HCT116 (cell line): Measurements from ENCODE around the gene RPS29. TPM values are rescaled to one million over a fixed set of nuclear protein-coding genes. Genes with fewer than 3 reads are reported as not detected.

Experiments used
- ATAC-seq: fragments of 200-7000 bp; cut with Tn5 transposase; 2 replicates; pipeline ENCODE4 v1.9.1; 2020; ENCODE audit warnings: mild to moderate bottlenecking, moderate library complexity
- Bru-seq: library from RNA; stranded (reverse); fragments of 400-500 nt; gene quantifications from one replicate; lab custom pipeline; 2021; lab: Mats Ljungman, UMichigan
- BruChase-seq, 2 experiments: library from RNA; stranded (reverse); fragments of 400-500 nt; gene quantifications; one replicate each; lab custom pipeline; 2021; lab: Mats Ljungman, UMichigan
- BruUV-seq: library from RNA; stranded (reverse); fragments of 400-500 nt; replicated peaks from 2 replicates; lab custom pipeline; 2021; lab: Mats Ljungman, UMichigan
- CTCF ChIA-PET: fragments of 300-600 bp; sonication (Branson Sonifier 250); formaldehyde crosslinking; loops from one replicate; lab custom pipeline; 2021; ENCODE audit warnings: antibody characterized with exemption; lab: Charles Lee
- POLR2A ChIA-PET: fragments of 300-600, 350-600 bp; sonication (Branson Sonifier 250); formaldehyde crosslinking; loops from one replicate; lab custom pipeline; 2021; ENCODE audit warnings: antibody characterized with exemption; lab: Charles Lee
- RAD21 ChIA-PET, 2 experiments: fragments of 300-600 bp; sonication (Branson Sonifier 250); formaldehyde crosslinking; loops; one replicate each; lab custom pipeline; 2023; ENCODE audit warnings: low total read pairs in 2 of 2; ENCODE audit not compliant: uncharacterized antibody in 2 of 2, unreplicated experiment in 2 of 2, low non-redundant PET in 1 of 2; lab: Charles Lee
- DNase-seq: peaks from one replicate; pipeline ENCODE4 v3.0.0-alpha.2; 2010; ENCODE audit warnings: low read depth, low spot score
- H2AFZ ChIP-seq: fragments of 200-600 bp; shearing (Covaris generic), sonication (generic); 2 replicates; pipeline ENCODE4 v1.6.1; 2017; ENCODE audit warnings: low read depth, mixed run types, mixed read lengths, antibody characterized with exemption, low read length; ENCODE audit not compliant: poor library complexity, severe bottlenecking
- H3K27ac ChIP-seq: 2 replicates; pipeline ENCODE4 v1.5.1; 2012; ENCODE audit warnings: low read depth, low read length
- H3K27me3 ChIP-seq: fragments of 200-600 bp; sonication (generic); 2 replicates; pipeline ENCODE4 v1.6.1; 2016; ENCODE audit warnings: mixed run types, low read length, mixed read lengths; ENCODE audit not compliant: insufficient read depth
- H3K36me3 ChIP-seq, 2 experiments: fragments of 200-500 bp in 1 of 2; fragments of 200-600 bp in 1 of 2; sonication (Bioruptor generic) in 1 of 2; sonication (generic) in 1 of 2; 2 replicates each; pipeline versions ENCODE4 v1.5.1 to v1.6.1; 2014 to 2016; ENCODE audit warnings: low read length in 2 of 2, inconsistent platforms in 1 of 2, mixed read lengths in 1 of 2, mixed run types in 1 of 2; ENCODE audit not compliant: insufficient read depth in 2 of 2, control insufficient read depth in 1 of 2
- H3K4me1 ChIP-seq, 2 experiments: fragments of 200-600 bp in 1 of 2; sonication (generic) in 1 of 2; 2 replicates each; pipeline versions ENCODE4 v1.5.1 to v1.6.1; 2012 to 2017; ENCODE audit warnings: low read length in 2 of 2, inconsistent platforms in 1 of 2, mild to moderate bottlenecking in 1 of 2, mixed read lengths in 1 of 2, mixed run types in 1 of 2, moderate library complexity in 1 of 2; ENCODE audit not compliant: insufficient read depth in 2 of 2, control insufficient read depth in 1 of 2
- H3K4me2 ChIP-seq: fragments of 200-600 bp; sonication (generic); 2 replicates; pipeline ENCODE4 v1.6.1; 2017; ENCODE audit warnings: mixed run types, low read length, mixed read lengths
- H3K4me3 ChIP-seq, 2 experiments: fragments of 200-600 bp in 1 of 2; sonication (generic) in 1 of 2; replicated peaks in 1 of 2; 2 replicates each; pipeline ENCODE4 v1.5.1; 2011 to 2016; ENCODE audit warnings: low read length in 2 of 2, control low read depth in 1 of 2, low read depth in 1 of 2, mild to moderate bottlenecking in 1 of 2, mixed read lengths in 1 of 2, mixed run types in 1 of 2
- H3K79me2 ChIP-seq: fragments of 200-600 bp; sonication (generic); 2 replicates; pipeline ENCODE4 v1.6.1; 2017; ENCODE audit warnings: mild to moderate bottlenecking, mixed run types, low read length, moderate library complexity, mixed read lengths; ENCODE audit not compliant: insufficient read depth
- H3K9ac ChIP-seq: fragments of 200-600 bp; sonication (generic); 2 replicates; pipeline ENCODE4 v1.6.1; 2016; ENCODE audit warnings: low read length, mixed read lengths
- H3K9me2 ChIP-seq: fragments of 200-600 bp; sonication (generic), shearing (Covaris generic); 2 replicates; pipeline ENCODE4 v1.6.1; 2017; ENCODE audit warnings: mixed run types, mild to moderate bottlenecking, moderate library complexity; ENCODE audit not compliant: insufficient read depth
- H3K9me3 ChIP-seq, 2 experiments: fragments of 200-500 bp in 1 of 2; fragments of 200-600 bp in 1 of 2; sonication (Bioruptor generic) in 1 of 2; sonication (generic) in 1 of 2; 2 replicates each; pipeline ENCODE4 v1.6.1; 2014 to 2017; ENCODE audit warnings: low read length in 2 of 2, mixed read lengths in 2 of 2, inconsistent platforms in 1 of 2, low read depth in 1 of 2, mild to moderate bottlenecking in 1 of 2, mixed run types in 1 of 2, moderate library complexity in 1 of 2; ENCODE audit not compliant: control insufficient read depth in 1 of 2, insufficient read depth in 1 of 2
- H4K20me1 ChIP-seq: fragments of 200-600 bp; sonication (generic), shearing (Covaris generic); 2 replicates; pipeline ENCODE4 v1.6.1; 2017; ENCODE audit warnings: mixed run types, mild to moderate bottlenecking, moderate library complexity; ENCODE audit not compliant: insufficient read depth
- CBX3 ChIP-seq: IDR thresholded peaks from 2 replicates; pipeline ENCODE4 v1.6.1; 2012; ENCODE audit warnings: low read depth
- CEBPB ChIP-seq: IDR thresholded peaks from 2 replicates; pipeline ENCODE4 v1.6.1; 2012; ENCODE audit warnings: low read depth
- FOSL1 ChIP-seq: IDR thresholded peaks from 2 replicates; pipeline ENCODE4 v1.6.1; 2012; ENCODE audit warnings: low read depth
- JUND ChIP-seq: IDR thresholded peaks from 2 replicates; pipeline ENCODE4 v1.6.1; 2012
- POLR2A ChIP-seq: IDR thresholded peaks from 2 replicates; pipeline ENCODE4 v1.7.0; 2011; ENCODE audit warnings: borderline replicate concordance; ENCODE audit not compliant: insufficient read depth, insufficient read length; ENCODE audit errors: extremely low read depth
- POLR2AphosphoS5 ChIP-seq: IDR thresholded peaks from 2 replicates; pipeline ENCODE4 v1.6.1; 2011; ENCODE audit warnings: mild to moderate bottlenecking, low read depth, low read length, moderate library complexity
- RAD21 ChIP-seq: IDR thresholded peaks from 2 replicates; pipeline ENCODE4 v1.6.1; 2012; ENCODE audit warnings: low read depth, mild to moderate bottlenecking
- SP1 ChIP-seq: IDR thresholded peaks from 2 replicates; pipeline ENCODE4 v1.6.1; 2012; ENCODE audit warnings: low read depth
- TCF7L2 ChIP-seq: IDR thresholded peaks from 2 replicates; pipeline ENCODE4 v1.7.0; 2011; ENCODE audit warnings: borderline replicate concordance, inconsistent platforms; ENCODE audit not compliant: insufficient read depth, insufficient read length; ENCODE audit errors: extremely low read depth
- YY1 ChIP-seq: IDR thresholded peaks from 2 replicates; pipeline ENCODE4 v1.6.1; 2011; ENCODE audit warnings: low read length, low read depth, moderate library complexity, mild to moderate bottlenecking; ENCODE audit not compliant: insufficient replicate concordance; ENCODE audit errors: extremely low read depth
- ZFX ChIP-seq: fragments of 450-650 bp; IDR thresholded peaks from 2 replicates; pipeline ENCODE4 v1.6.1; 2017
- intact Hi-C: fragments of 100-400 bp; cut with micrococcal nuclease; formaldehyde crosslinking; loops from 2 replicates; pipeline ENCODE4 v1.10.0; 2022
- long read RNA-seq: library from polyadenylated mRNA; unstranded; transcript quantifications from one replicate; pipeline ENCODE4 v2.0.0, GENCODE V29; 2021; ENCODE audit not compliant: unreplicated experiment
- polyA plus RNA-seq: library from polyadenylated mRNA; unstranded; fragments of >200 nt; gene quantifications from 2 replicates; pipeline ENCODE4 v1.2.1, GENCODE V29; 2012; ENCODE audit warnings: missing spikeins
- total RNA-seq: library from RNA; stranded (reverse); gene quantifications from one replicate; pipeline ENCODE4 v1.2.1, GENCODE V29; 2021; ENCODE audit not compliant: unreplicated experiment
- TF ChIP-seq, protein P1 (sequence below): IDR thresholded peaks from 2 replicates; pipeline ENCODE4 v1.6.1; 2012; ENCODE audit warnings: low read depth
- TF ChIP-seq, protein P2 (sequence below): IDR thresholded peaks from 2 replicates; pipeline ENCODE4 v1.6.1; 2012
- TF ChIP-seq, protein P3 (sequence below): IDR thresholded peaks from 2 replicates; pipeline ENCODE4 v1.6.1; 2012

The RPS29 gene
- total RNA-seq (1,825 TPM), Bru-seq, nascent RNA (percentile 97 among the genes with signal in this experiment), BruChase-seq, experiment 1, labeled RNA remaining after a 6-hour chase (percentile 92 among the genes with signal in this experiment), BruChase-seq, experiment 2, labeled RNA remaining after a 2-hour chase (percentile 96 among the genes with signal in this experiment)
- polyA plus RNA-seq: 5,659 and 7,428 TPM in 2 replicates
- long read RNA-seq, full-length matches to known transcripts: 727 of 736 reads
- long read RNA-seq, partial matches to known transcripts: 4 of 736 reads
- long read RNA-seq, other reads (novel, unspliced or antisense): 5 of 736 reads

DNA sequence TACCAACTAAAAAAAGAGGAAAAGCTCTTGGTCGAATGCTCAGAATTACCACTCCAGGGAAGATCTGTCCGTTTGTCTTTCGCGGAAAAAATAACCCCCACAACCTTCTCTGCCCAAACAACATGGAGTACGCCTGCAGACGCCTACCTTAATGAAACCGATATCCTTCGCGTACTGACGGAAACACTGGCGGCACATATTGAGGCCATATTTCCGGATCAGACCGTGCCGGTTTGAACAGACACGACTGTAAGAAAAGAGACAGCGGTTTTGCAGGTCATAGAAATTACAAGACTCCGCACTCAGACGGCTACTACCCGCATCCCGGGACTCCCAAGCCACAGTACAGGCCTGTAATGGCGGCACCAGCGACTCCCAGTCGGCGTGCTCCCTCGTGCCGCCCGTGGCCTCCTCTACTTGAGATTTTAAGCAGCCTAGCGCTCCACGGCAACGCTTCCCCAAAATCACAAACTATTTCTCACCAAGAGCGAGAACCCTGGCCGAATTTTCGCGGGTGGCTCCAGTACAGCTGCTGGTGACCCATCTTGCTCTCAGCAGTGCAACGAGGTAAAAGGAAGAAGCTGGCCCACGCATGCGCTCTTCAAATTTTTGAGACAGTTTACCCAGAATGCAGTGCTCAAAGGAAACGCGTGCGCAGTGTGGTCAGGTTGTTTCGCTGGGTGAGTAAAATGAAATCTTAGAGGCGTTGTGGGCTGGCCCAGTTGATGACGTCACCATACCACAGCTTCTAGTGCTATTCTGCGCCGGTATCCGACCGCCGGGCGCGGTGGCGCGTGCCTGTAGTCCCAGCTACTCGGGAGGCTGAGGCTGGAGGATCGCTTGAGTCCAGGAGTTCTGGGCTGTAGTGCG, at the start of gene RPS29:
Gene RPS29, minus strand, starts transcription at position 578 of the 870 bp plus-strand sequence. Its CDS starts 34 bp downstream, at position 544.
- Histone ChIP-seq H4K20me1 (peaks cover 28% of the 10 kb centered on the region; the same call in 1 of the 2 replicates), H3K4me2 (peak within 1 kb of the TSS; percentile 75), H3K4me3 (peak within 1 kb of the TSS; percentile 71 to 88), H3K9ac (peak within 1 kb of the TSS; percentile 92), H3K36me3 (peaks cover 14 to 32% of the 10 kb centered on the region in 2 experiments; a peak in 3 of 4 replicates), H3K79me2 (peaks cover 52% of the 10 kb centered on the region), H3K27ac (peak within 1 kb of the TSS; percentile 81), H3K27me3 (no peaks in the 10 kb centered on the region), H3K4me1 (peaks cover 12 to 49% of the 10 kb centered on the region in 2 experiments), H2AFZ (peak within 1 kb of the TSS; percentile 47), H3K9me3 (no peaks in the 10 kb centered on the region), H3K9me2 (no peaks in the 10 kb centered on the region)
- ChIA-PET CTCF (interaction anchor here (0.6 to 2.0 kb wide), 9 partner anchors 7 to 276 kb away, joined by 3 to 16 read pairs (median 4); partner anchors contain the start of genes LRR1, MGAT2 and RPL36AL), RAD21 (no interaction called here), POLR2A (interaction anchor here (0.7 to 2.8 kb wide), 10 partner anchors 9 to 726 kb away, joined by 3 to 15 read pairs (median 5); partner anchors contain the start of genes DMAC2L, L2HGDH, LRR1 and MGAT2)
- peak; percentile 99 for DNase-seq
- no TSS peak for BruUV-seq
- peak; percentile 83 for ATAC-seq
- intact Hi-C loops: no loop called here
- TF ChIP-seq CEBPB: no peak
- peak; percentile 89; the same call in 1 of the 2 replicates for TF ChIP-seq CBX3
- TF ChIP-seq POLR2A: peak; percentile 93
- no peak for TF ChIP-seq RAD21
- no peak for TF ChIP-seq FOSL1
- TF ChIP-seq TCF7L2: no peak
- TF ChIP-seq SP1: peak; percentile 29
- TF ChIP-seq POLR2AphosphoS5: peak; percentile 93
- TF ChIP-seq YY1: peak; percentile 73
- TF ChIP-seq, protein P1, sequence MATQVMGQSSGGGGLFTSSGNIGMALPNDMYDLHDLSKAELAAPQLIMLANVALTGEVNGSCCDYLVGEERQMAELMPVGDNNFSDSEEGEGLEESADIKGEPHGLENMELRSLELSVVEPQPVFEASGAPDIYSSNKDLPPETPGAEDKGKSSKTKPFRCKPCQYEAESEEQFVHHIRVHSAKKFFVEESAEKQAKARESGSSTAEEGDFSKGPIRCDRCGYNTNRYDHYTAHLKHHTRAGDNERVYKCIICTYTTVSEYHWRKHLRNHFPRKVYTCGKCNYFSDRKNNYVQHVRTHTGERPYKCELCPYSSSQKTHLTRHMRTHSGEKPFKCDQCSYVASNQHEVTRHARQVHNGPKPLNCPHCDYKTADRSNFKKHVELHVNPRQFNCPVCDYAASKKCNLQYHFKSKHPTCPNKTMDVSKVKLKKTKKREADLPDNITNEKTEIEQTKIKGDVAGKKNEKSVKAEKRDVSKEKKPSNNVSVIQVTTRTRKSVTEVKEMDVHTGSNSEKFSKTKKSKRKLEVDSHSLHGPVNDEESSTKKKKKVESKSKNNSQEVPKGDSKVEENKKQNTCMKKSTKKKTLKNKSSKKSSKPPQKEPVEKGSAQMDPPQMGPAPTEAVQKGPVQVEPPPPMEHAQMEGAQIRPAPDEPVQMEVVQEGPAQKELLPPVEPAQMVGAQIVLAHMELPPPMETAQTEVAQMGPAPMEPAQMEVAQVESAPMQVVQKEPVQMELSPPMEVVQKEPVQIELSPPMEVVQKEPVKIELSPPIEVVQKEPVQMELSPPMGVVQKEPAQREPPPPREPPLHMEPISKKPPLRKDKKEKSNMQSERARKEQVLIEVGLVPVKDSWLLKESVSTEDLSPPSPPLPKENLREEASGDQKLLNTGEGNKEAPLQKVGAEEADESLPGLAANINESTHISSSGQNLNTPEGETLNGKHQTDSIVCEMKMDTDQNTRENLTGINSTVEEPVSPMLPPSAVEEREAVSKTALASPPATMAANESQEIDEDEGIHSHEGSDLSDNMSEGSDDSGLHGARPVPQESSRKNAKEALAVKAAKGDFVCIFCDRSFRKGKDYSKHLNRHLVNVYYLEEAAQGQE: no peak
- TF ChIP-seq, protein P2, sequence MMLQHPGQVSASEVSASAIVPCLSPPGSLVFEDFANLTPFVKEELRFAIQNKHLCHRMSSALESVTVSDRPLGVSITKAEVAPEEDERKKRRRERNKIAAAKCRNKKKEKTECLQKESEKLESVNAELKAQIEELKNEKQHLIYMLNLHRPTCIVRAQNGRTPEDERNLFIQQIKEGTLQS: peak; percentile 97; the same call in 1 of the 2 replicates
- peak; percentile 82 for TF ChIP-seq JUND
- TF ChIP-seq, protein P3, sequence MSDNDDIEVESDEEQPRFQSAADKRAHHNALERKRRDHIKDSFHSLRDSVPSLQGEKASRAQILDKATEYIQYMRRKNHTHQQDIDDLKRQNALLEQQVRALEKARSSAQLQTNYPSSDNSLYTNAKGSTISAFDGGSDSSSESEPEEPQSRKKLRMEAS: peak; percentile 75
- TF ChIP-seq ZFX: peak; percentile 92
